ENCODE results near the gene SYTL2. TPM values are rescaled to one million over a fixed set of nuclear protein-coding genes. Genes with fewer than 3 reads are reported as not detected.

The SYTL2 gene
- total and polyA plus RNA-seq, 4 donors: 2.6 to 27.4 (median 4.4) TPM

DNA sequence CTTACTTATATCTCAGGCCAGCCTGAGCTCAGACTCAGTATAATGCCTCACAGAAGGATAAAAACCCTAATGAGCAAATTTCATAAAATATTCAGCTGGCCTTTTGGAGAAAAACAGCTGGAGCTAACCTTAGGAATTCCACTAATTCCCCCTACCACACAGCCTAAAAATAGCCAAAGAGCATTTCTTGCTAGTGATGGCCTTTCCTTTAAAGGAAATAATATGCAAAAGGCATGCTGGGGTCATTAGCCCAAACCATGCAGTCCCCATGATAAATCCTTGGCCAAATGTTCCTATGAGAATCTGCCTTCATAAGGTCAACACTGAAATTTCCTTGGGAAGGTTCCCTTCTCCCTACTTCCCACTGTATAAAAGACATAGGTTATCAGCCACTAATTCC, 38.2 kb downstream of the SYTL2 start (continued):
- TF ChIP-seq ZBTB33 (IDR thresholded peaks at IDR 0.05) (no peak), SP1 (IDR thresholded peaks at IDR 0.05) (peak; percentile 45), EGR1 (IDR thresholded peaks at IDR 0.05; ENCODE audit: low read depth in 2 of 2) (no peak), FOXA2 (IDR thresholded peaks at IDR 0.05) (no peak)
- TF ChIP-seq, protein P1, sequence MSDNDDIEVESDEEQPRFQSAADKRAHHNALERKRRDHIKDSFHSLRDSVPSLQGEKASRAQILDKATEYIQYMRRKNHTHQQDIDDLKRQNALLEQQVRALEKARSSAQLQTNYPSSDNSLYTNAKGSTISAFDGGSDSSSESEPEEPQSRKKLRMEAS (IDR thresholded peaks at IDR 0.05): no peak

DNA sequence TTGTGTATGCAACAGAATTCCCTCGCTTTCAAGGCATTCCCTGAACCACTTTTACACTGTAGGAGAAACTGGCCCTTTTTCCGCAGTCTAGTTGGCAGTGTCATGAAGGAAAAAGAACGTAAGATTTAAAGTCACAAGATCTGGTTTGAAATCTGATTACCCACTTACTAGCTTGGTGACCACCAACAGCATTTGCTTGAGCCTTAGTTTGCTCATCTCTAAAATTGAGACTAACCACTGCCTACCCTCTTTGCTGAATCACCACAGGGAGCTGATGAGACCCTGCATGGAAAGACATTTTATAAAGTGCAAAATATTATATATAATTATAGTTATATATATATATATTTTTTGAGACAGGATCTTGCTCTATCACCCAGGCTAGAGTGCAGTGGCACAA, 39.4 kb downstream of the SYTL2 start:
- H3K36me3 ChIP-seq (ENCODE audit: control insufficient read depth in 4 of 4, insufficient read depth in 3 of 4, low read depth in 1 of 4, low read length in 3 of 4): no peaks in the 10 kb centered on the region
- no peaks in the 10 kb centered on the region for H3K4me1 ChIP-seq (ENCODE audit: control insufficient read depth in 4 of 4, insufficient read depth in 4 of 4, low read length in 3 of 4)
- no peaks in the 10 kb centered on the region for H3K27me3 ChIP-seq (ENCODE audit: control insufficient read depth in 4 of 4, insufficient read depth in 4 of 4, low read length in 3 of 4)
- no peaks in the 10 kb centered on the region for H3K9me3 ChIP-seq (ENCODE audit: control insufficient read depth in 4 of 4, low read length in 3 of 4)
- no peak overlapping the region for H3K27ac ChIP-seq (ENCODE audit: low read depth in 1 of 2, low read length in 2 of 2)
- TF ChIP-seq CTCF (IDR thresholded peaks at IDR 0.05; ENCODE audit: low read depth, low read length, missing input control) (no peak), HNF4A (conservative IDR thresholded peaks at IDR 0.05) (no peak), RXRA (IDR thresholded peaks at IDR 0.05) (no peak), EGR1 (IDR thresholded peaks at IDR 0.05; ENCODE audit: low read depth in 2 of 2) (no peak), TAF1 (conservative IDR thresholded peaks at IDR 0.05) (no peak), RAD21 (IDR thresholded peaks at IDR 0.05) (no peak), JUND (IDR thresholded peaks at IDR 0.05) (no peak), ZBTB33 (IDR thresholded peaks at IDR 0.05) (no peak), SP1 (IDR thresholded peaks at IDR 0.05) (no peak), NR2F2 (IDR thresholded peaks at IDR 0.05) (no peak), FOXA2 (IDR thresholded peaks at IDR 0.05) (no peak), GABPA (IDR thresholded peaks at IDR 0.05 in 1 of 2, conservative IDR thresholded peaks at IDR 0.05 in 1 of 2) (no peak), YY1 (IDR thresholded peaks at IDR 0.05) (no peak)
- TF ChIP-seq, protein P1 (IDR thresholded peaks at IDR 0.05): no peak
- TF ChIP-seq, protein P2, sequence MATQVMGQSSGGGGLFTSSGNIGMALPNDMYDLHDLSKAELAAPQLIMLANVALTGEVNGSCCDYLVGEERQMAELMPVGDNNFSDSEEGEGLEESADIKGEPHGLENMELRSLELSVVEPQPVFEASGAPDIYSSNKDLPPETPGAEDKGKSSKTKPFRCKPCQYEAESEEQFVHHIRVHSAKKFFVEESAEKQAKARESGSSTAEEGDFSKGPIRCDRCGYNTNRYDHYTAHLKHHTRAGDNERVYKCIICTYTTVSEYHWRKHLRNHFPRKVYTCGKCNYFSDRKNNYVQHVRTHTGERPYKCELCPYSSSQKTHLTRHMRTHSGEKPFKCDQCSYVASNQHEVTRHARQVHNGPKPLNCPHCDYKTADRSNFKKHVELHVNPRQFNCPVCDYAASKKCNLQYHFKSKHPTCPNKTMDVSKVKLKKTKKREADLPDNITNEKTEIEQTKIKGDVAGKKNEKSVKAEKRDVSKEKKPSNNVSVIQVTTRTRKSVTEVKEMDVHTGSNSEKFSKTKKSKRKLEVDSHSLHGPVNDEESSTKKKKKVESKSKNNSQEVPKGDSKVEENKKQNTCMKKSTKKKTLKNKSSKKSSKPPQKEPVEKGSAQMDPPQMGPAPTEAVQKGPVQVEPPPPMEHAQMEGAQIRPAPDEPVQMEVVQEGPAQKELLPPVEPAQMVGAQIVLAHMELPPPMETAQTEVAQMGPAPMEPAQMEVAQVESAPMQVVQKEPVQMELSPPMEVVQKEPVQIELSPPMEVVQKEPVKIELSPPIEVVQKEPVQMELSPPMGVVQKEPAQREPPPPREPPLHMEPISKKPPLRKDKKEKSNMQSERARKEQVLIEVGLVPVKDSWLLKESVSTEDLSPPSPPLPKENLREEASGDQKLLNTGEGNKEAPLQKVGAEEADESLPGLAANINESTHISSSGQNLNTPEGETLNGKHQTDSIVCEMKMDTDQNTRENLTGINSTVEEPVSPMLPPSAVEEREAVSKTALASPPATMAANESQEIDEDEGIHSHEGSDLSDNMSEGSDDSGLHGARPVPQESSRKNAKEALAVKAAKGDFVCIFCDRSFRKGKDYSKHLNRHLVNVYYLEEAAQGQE (IDR thresholded peaks at IDR 0.05): no peak
- TF ChIP-seq, protein P3, sequence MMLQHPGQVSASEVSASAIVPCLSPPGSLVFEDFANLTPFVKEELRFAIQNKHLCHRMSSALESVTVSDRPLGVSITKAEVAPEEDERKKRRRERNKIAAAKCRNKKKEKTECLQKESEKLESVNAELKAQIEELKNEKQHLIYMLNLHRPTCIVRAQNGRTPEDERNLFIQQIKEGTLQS (IDR thresholded peaks at IDR 0.05): no peak
- H3K4me3 ChIP-seq (ENCODE audit: low read depth in 1 of 3, low read length in 3 of 3): no peak overlapping the region
- no peak for DNase-seq (ENCODE audit: low spot score)
- WGBS: 93% methylated on average over 3 of the region's 3 CpGs
- H3K9ac ChIP-seq (ENCODE audit: low read depth in 1 of 2, low read length in 2 of 2): no peak overlapping the region

Measured in liver (tissue), 9 donors.